Measurements from ENCODE around the gene BTD. TPM values are rescaled to one million over a fixed set of nuclear protein-coding genes. Genes with fewer than 3 reads are reported as not detected.

Gene BTD
- total and polyA plus RNA-seq, 10 of the 15 experiments (the other 5 are each of a cell fraction or from before 2014, with no cell fraction given) = 3.4 to 10.3 (median 5.0) TPM

GRCh38 chr3:15647611-15648167 lies 46.1 kb downstream of the BTD start (continued):
- TF ChIP-seq ASH2L (IDR thresholded peaks at IDR 0.05; ENCODE audit: borderline replicate concordance, low read depth) (peak; percentile 78; the same call in 1 of the 2 replicates), KLF5 (IDR thresholded peaks at IDR 0.05; ENCODE audit: partially characterized antibody) (no peak), BCL11A (IDR thresholded peaks at IDR 0.05; ENCODE audit: low read depth, low read length) (peak; percentile 93), CREM (IDR thresholded peaks at IDR 0.05; ENCODE audit: low read depth) (peak; percentile 92), NR2F1 (conservative IDR thresholded peaks at IDR 0.05) (0 out of 2 replicates have a peak, but pooled peaks have one; percentile 49), RELA (IDR thresholded peaks at IDR 0.05; ENCODE audit: borderline replicate concordance, partially characterized antibody) (no peak), ATF2 (IDR thresholded peaks at IDR 0.05; ENCODE audit: low read length) (peak; percentile 98), HDGF (IDR thresholded peaks at IDR 0.05) (no peak), SUPT20H (IDR thresholded peaks at IDR 0.05; ENCODE audit: borderline replicate concordance, control insufficient read depth, low read depth, low read length) (no peak), NRF1 (conservative IDR thresholded peaks at IDR 0.05; ENCODE audit: low read depth, low read length) (no peak), DPF2 (IDR thresholded peaks at IDR 0.05) (peak; percentile 99), USF1 (IDR thresholded peaks at IDR 0.05; ENCODE audit: borderline replicate concordance, extremely low read length, insufficient read depth, low read depth, low read length) (no peak), MYC (IDR thresholded peaks at IDR 0.05; ENCODE audit: insufficient read depth, insufficient read length, insufficient replicate concordance, low read length, severe bottlenecking) (no peak), GATAD2B (conservative IDR thresholded peaks at IDR 0.05; ENCODE audit: low read depth) (peak; percentile 96), CEBPB (IDR thresholded peaks at IDR 0.05; ENCODE audit: borderline replicate concordance in 1 of 2, low read depth in 2 of 2, low read length in 2 of 2) (peak in 1 of 2 experiments; percentile 85; a peak in 2 of 4 replicates), TCF7 (IDR thresholded peaks at IDR 0.05; ENCODE audit: borderline replicate concordance) (peak; percentile 75; the same call in 1 of the 2 replicates), RB1 (IDR thresholded peaks at IDR 0.05; ENCODE audit: borderline replicate concordance) (no peak), RAD21 (IDR thresholded peaks at IDR 0.05; ENCODE audit: insufficient read depth, low read depth, low read length) (no peak), MYB (IDR thresholded peaks at IDR 0.05; ENCODE audit: borderline replicate concordance, low read depth, low read length) (no peak), ZSCAN29 (IDR thresholded peaks at IDR 0.05) (peak; percentile 69; the same call in 1 of the 2 replicates), TAF1 (IDR thresholded peaks at IDR 0.05; ENCODE audit: borderline replicate concordance, low read depth, low read length) (peak; percentile 39; the same call in 1 of the 2 replicates)
- TF ChIP-seq, protein P1, sequence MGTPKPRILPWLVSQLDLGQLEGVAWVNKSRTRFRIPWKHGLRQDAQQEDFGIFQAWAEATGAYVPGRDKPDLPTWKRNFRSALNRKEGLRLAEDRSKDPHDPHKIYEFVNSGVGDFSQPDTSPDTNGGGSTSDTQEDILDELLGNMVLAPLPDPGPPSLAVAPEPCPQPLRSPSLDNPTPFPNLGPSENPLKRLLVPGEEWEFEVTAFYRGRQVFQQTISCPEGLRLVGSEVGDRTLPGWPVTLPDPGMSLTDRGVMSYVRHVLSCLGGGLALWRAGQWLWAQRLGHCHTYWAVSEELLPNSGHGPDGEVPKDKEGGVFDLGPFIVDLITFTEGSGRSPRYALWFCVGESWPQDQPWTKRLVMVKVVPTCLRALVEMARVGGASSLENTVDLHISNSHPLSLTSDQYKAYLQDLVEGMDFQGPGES (IDR thresholded peaks at IDR 0.05) = no peak
- TF ChIP-seq, protein P2, sequence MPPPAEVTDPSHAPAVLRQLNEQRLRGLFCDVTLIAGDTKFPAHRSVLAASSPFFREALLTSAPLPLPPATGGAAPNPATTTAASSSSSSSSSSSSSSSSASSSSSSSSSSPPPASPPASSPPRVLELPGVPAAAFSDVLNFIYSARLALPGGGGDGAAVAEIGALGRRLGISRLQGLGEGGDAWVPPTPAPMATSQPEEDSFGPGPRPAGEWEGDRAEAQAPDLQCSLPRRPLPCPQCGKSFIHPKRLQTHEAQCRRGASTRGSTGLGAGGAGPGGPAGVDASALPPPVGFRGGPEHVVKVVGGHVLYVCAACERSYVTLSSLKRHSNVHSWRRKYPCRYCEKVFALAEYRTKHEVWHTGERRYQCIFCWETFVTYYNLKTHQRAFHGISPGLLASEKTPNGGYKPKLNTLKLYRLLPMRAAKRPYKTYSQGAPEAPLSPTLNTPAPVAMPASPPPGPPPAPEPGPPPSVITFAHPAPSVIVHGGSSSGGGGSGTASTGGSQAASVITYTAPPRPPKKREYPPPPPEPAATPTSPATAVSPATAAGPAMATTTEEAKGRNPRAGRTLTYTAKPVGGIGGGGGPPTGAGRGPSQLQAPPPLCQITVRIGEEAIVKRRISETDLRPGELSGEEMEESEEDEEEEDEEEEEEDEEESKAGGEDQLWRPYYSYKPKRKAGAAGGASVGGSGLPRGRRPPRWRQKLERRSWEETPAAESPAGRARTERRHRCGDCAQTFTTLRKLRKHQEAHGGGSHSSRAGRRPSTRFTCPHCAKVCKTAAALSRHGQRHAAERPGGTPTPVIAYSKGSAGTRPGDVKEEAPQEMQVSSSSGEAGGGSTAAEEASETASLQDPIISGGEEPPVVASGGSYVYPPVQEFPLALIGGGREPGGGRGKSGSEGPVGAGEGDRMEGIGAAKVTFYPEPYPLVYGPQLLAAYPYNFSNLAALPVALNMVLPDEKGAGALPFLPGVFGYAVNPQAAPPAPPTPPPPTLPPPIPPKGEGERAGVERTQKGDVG (CRISPR knock-in tag; IDR thresholded peaks at IDR 0.05) = no peak
